ENCODE data around the gene ETV3.

ETV3 gene

DNA sequence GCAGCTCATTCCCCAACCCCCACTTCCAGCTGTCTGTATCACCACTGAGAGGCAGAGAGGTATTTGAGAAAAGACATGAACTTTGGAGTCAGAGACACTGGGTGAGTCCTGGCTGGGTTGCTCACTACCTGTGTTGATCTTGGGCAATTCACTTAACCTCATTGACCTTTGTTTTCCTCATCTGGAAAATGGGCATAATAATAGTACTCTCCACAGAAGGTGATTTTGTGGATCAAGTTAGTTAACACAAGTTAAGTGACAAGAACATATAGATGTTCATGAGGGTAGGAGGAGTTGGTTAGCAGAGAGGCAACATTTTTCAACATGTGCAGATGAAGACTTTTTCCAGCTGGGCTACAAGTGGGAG, 21.5 kb downstream of the ETV3 start:
- no peak overlapping the region for H3K27ac ChIP-seq
- TF ChIP-seq ZFX (IDR thresholded peaks at IDR 0.05; ENCODE audit: borderline replicate concordance): no peak
- TF ChIP-seq, protein P1, sequence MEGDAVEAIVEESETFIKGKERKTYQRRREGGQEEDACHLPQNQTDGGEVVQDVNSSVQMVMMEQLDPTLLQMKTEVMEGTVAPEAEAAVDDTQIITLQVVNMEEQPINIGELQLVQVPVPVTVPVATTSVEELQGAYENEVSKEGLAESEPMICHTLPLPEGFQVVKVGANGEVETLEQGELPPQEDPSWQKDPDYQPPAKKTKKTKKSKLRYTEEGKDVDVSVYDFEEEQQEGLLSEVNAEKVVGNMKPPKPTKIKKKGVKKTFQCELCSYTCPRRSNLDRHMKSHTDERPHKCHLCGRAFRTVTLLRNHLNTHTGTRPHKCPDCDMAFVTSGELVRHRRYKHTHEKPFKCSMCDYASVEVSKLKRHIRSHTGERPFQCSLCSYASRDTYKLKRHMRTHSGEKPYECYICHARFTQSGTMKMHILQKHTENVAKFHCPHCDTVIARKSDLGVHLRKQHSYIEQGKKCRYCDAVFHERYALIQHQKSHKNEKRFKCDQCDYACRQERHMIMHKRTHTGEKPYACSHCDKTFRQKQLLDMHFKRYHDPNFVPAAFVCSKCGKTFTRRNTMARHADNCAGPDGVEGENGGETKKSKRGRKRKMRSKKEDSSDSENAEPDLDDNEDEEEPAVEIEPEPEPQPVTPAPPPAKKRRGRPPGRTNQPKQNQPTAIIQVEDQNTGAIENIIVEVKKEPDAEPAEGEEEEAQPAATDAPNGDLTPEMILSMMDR (IDR thresholded peaks at IDR 0.05): no peak

DNA sequence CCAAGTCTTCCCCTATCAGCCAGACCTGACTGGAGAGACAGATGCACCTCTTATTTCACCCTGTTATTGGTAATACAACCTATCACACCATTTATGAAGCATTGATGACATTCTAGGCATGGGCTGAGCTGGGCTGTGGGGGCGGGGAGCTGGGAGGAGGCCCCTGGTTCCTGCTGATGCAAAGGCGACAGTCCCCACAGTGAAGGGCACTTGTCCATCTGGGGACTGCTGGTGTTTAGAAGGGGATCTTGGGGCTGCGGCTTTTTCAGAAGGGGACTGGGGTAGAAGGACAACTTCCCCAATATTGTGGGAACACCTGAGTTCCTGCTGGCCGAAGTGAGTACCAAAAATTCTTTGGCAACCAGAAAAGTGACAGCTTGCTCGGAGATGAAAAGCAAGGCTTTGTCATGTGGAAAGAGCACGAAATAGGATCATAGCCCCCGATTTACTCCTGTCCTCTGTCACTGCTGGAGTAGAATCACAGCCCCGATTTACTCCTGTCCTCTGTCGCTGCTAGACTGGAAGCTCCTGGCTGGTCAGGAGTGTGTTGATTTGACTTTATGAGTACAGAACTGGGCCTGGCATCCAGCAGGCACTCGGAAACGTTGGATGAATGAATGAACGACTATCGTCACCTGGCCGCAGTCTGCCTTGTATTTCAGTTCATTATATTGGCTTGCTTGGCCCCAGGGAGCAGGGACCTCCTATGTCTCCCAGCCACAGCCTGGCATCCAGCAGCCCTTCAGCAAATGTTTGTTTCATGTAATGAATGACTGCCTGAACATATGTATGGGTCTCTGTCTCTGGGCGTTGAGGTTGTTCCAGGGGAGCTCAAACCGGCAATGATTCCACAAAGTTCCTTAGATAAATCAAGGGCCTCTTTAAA, 22.1 kb downstream of the ETV3 start:
- H3K27ac ChIP-seq: no peak overlapping the region
- TF ChIP-seq ZFX (IDR thresholded peaks at IDR 0.05; ENCODE audit: borderline replicate concordance): no peak
- TF ChIP-seq, protein P1 (IDR thresholded peaks at IDR 0.05): no peak

DNA sequence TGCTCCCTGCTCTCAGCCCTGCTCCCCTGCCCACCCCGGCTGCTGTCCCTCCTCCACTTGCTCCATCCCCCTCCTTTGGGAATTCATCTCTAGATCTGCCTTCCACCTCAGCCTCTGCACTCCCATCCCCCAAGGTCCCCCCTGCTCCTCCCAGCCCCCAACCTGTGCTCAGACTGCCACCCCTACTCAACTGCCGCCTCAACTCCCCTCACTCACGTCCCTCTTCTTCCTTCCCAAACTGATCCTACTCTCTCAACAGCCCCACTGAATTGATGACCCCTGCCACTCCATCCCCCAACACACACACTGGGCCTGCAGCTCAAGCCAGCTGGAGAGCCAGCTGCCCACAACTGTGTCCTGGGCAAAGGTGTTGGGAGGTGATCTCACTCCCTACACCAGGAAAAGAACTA, 22.8 kb downstream of the ETV3 start:
- TF ChIP-seq ZFX (IDR thresholded peaks at IDR 0.05; ENCODE audit: borderline replicate concordance): no peak
- TF ChIP-seq, protein P1 (IDR thresholded peaks at IDR 0.05): no peak
- no peak overlapping the region for H3K27ac ChIP-seq

DNA sequence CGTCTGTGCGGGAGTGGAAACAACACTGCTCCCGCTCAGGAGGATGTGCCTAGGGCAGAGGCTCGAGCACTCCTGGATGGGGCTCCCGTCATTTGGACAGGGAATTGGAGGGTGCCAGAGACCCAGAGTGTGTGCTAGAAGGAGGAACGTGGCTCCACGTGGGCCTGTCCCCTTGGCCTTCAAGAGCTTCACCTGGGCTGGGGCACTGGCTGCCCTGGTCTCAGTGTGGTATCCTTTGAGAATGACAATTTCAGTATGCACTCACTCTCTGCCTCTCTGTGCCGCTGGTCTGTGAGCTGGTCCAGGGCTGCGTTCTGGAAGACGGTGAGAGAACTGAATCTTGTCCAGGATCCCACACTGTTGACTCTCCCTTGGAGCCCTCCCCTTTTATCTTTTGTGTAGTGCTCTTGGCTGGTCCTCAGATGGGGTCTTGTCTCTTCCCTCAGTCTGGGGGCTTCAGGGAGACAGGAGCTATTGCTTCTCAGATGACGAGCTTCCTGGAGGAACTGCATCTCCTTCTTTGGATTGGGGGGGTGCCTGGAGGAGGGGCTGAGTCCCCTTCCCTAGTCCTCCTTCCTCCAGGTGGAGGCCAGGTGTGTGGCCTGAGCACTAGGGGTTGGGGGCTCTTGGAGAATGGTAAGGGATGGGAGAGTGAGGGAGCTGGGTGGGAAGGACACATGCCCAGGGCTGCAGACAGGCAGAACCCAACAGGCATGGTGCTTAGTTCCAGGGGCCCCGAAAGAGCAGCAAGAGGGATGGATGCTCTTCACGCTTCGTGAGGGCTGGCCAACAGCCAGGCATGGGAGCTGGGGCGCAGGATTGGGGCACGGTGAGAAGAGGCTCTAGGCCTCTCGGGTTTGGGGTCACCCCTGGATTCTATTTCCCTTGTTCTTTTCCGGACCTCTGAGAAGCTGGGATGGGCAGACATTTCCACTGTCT, 23.7 kb downstream of the ETV3 start:
- H3K27ac ChIP-seq: no peak overlapping the region
- TF ChIP-seq, protein P1 (IDR thresholded peaks at IDR 0.05): no peak
- no peak for TF ChIP-seq ZFX (IDR thresholded peaks at IDR 0.05; ENCODE audit: borderline replicate concordance)

DNA sequence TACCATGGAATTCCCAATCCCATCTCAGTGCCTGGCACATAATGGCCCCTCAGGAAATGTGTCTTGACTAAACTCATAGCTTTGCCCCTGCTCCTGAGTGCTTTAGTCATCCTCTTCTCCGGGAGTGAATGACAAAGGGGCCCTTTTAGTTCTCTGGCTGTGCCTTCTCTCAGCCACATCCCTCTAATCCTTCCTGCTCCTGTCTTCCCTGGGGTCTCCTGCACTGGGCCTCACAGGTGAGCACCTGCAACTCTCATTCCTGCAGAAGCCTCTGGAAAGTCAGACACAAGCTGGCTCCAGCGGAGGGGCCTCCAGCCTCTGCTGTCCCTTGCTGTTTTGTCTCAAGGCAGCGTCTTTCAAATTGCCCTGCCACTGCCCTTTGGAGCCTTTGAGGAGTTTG, 24.6 kb downstream of the ETV3 start:
- TF ChIP-seq, protein P1 (IDR thresholded peaks at IDR 0.05): no peak
- no peak for TF ChIP-seq ZFX (IDR thresholded peaks at IDR 0.05; ENCODE audit: borderline replicate concordance)
- H3K27ac ChIP-seq: no peak overlapping the region

DNA sequence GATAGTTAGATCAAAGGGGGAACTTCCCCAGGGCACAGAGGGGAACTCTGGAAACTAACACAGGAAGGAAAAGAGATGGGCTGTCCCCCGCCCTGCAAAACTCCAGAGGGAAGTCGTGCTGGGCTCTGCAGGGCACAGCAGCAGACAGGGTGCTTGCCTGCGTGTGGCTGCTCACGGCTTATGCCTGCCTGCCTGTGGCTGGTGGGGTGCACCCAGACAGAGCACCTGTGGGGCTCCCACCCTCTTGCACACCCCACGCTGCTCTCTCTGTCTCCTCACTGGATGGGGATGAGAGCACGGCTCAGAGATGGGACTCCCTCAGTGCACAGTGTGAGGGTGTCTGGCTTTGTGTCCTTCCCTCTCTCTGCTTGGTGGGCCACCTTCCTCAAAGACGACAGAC, 25.1 kb downstream of the ETV3 start:
- no peak overlapping the region for H3K27ac ChIP-seq
- no peak for TF ChIP-seq ZFX (IDR thresholded peaks at IDR 0.05; ENCODE audit: borderline replicate concordance)
- TF ChIP-seq, protein P1 (IDR thresholded peaks at IDR 0.05): no peak

Data from 22Rv1 (cell line).